H1 (cell line): ENCODE measurements around the gene ERVV-1. TPM values are rescaled to one million over a fixed set of nuclear protein-coding genes. Genes with fewer than 3 reads are reported as not detected.

Experiments
- ATF2 ChIP-seq: IDR thresholded peaks from 2 replicates; pipeline ENCODE4 v1.6.1; 2012; ENCODE audit warnings: low read length, inconsistent platforms
- ATF3 ChIP-seq: IDR thresholded peaks from 2 replicates; pipeline ENCODE4 v1.6.1; 2011; ENCODE audit warnings: low read depth, mild to moderate bottlenecking, low read length; ENCODE audit not compliant: insufficient read depth
- BCL11A ChIP-seq, 2 experiments: IDR thresholded peaks; one replicate each; pipeline ENCODE4 v1.6.1; 2011; ENCODE audit warnings: low read depth in 2 of 2, low read length in 2 of 2, mild to moderate bottlenecking in 2 of 2
- CBX5 ChIP-seq: fragments of 300-800, 300-1000 bp; sonication (generic); IDR thresholded peaks from 2 replicates; pipeline ENCODE4 v1.7.1; 2016; ENCODE audit warnings: antibody characterized with exemption, low read length, low read depth
- CBX8 ChIP-seq: fragments of 300-800, 300-1000 bp; sonication (generic); IDR thresholded peaks from 2 replicates; pipeline ENCODE4 v1.7.1; 2016; ENCODE audit warnings: low read depth, low read length, borderline replicate concordance
- CEBPB ChIP-seq: IDR thresholded peaks from 2 replicates; pipeline ENCODE4 v1.6.1; 2012; ENCODE audit warnings: low read depth, low read length
- CHD1 ChIP-seq: IDR thresholded peaks from 2 replicates; pipeline ENCODE4 v1.6.1; 2012; ENCODE audit warnings: low read depth, low read length, improper control_type of control experiment
- CTBP2 ChIP-seq: IDR thresholded peaks from 2 replicates; pipeline ENCODE4 v1.7.0; 2011; ENCODE audit warnings: borderline replicate concordance, mild to moderate bottlenecking, moderate library complexity, mixed read lengths, low read length; ENCODE audit not compliant: insufficient read depth, insufficient read length
- EGR1 ChIP-seq: IDR thresholded peaks from 2 replicates; pipeline ENCODE4 v1.6.1; 2011; ENCODE audit warnings: low read depth, low read length, borderline replicate concordance
- JUN ChIP-seq: IDR thresholded peaks from 2 replicates; pipeline ENCODE4 v1.6.1; 2011; ENCODE audit warnings: low read depth, mild to moderate bottlenecking, improper control_type of control experiment, low read length
- KDM1A ChIP-seq: fragments of 200-600, 300-600 bp; sonication (generic); IDR thresholded peaks from 2 replicates; pipeline ENCODE4 v1.7.1; 2016; ENCODE audit warnings: mild to moderate bottlenecking, low read length, borderline replicate concordance
- MAX ChIP-seq: IDR thresholded peaks from 2 replicates; pipeline ENCODE4 v1.6.1; 2012; ENCODE audit warnings: inconsistent platforms
- NRF1 ChIP-seq: IDR thresholded peaks from 2 replicates; pipeline ENCODE4 v1.6.1; 2011; ENCODE audit warnings: mild to moderate bottlenecking, low read depth, low read length, improper control_type of control experiment
- POLR2AphosphoS5 ChIP-seq: IDR thresholded peaks from 2 replicates; pipeline ENCODE4 v1.6.1; 2011; ENCODE audit warnings: low read depth, low read length
- SIN3A ChIP-seq, 2 experiments: IDR thresholded peaks in 1 of 2; conservative IDR thresholded peaks in 1 of 2; 2 replicates each; pipeline ENCODE4 v1.6.1; 2011 to 2012; ENCODE audit warnings: low read length in 2 of 2, improper control_type of control experiment in 1 of 2, low read depth in 1 of 2, mild to moderate bottlenecking in 1 of 2
- SIRT6 ChIP-seq: IDR thresholded peaks from one replicate; pipeline ENCODE4 v1.7.1; 2012; ENCODE audit warnings: low read length, inconsistent platforms
- SUZ12 ChIP-seq: fragments of 200-600 bp; sonication (generic); IDR thresholded peaks from 2 replicates; pipeline ENCODE4 v1.6.1; 2012; ENCODE audit warnings: mild to moderate bottlenecking, inconsistent platforms, low read length, moderate library complexity, mixed read lengths
- TAF7 ChIP-seq: optimal IDR thresholded peaks from 2 replicates; pipeline ENCODE3; 2011; ENCODE audit warnings: low read depth, mild to moderate bottlenecking, inconsistent platforms, low read length, moderate library complexity, borderline replicate concordance
- TCF12 ChIP-seq: IDR thresholded peaks from 2 replicates; pipeline ENCODE4 v1.6.1; 2011; ENCODE audit warnings: low read depth, mild to moderate bottlenecking, low read length
- TEAD4 ChIP-seq: IDR thresholded peaks from 2 replicates; pipeline ENCODE4 v1.6.1; 2012; ENCODE audit warnings: low read depth, low read length, inconsistent platforms, mixed read lengths
- USF2 ChIP-seq: IDR thresholded peaks from 2 replicates; pipeline ENCODE4 v1.6.1; 2011; ENCODE audit warnings: low read length, improper control_type of control experiment
- polyA plus RNA-seq, 7 experiments: library from polyadenylated mRNA; depleted of rRNA in 3 of 7; stranded (reverse) in 5 of 7; unstranded in 2 of 7; fragments of >200 nt in 5 of 7; fragments of 200-250 nt in 2 of 7; gene quantifications; 1 replicate in 5 of 7; 2 replicates in 1 of 7; 4 replicates in 1 of 7; pipeline versions ENCODE4 v1.2.1 to v1.2.3, GENCODE V29; 2011 to 2013; ENCODE audit warnings: missing spikeins in 2 of 7, mixed read lengths in 2 of 7
- total RNA-seq: library from RNA; stranded (reverse); fragmentation: NEBNext Ultra II Directional; extraction: Animal tissue kit (Norgen Biotek cat#: 25700); gene quantifications from 2 replicates; pipeline ENCODE4 v1.2.1, GENCODE V29; 2021

Gene ERVV-1
- total and polyA plus RNA-seq, 2 of the 8 experiments (the other 6 are each of a cell fraction or from before 2014, with no cell fraction given) = not detected

GRCh38 chr19:53057904-53058580 lies 44.3 kb downstream of the ERVV-1 start (continued):
- TF ChIP-seq CTBP2 (no peak), CBX8 (no peak), SIN3A (conservative IDR thresholded peaks at IDR 0.05 in 1 of 2, IDR thresholded peaks at IDR 0.05 in 1 of 2; ENCODE audit: low read depth in 1 of 2, low read length in 2 of 2) (0 out of 4 replicates have a peak, but pooled peaks of 1 of the 2 experiments have one; percentile 55), USF2 (no peak), JUN (no peak), SIRT6 (no peak), SUZ12 (no peak; the same call in 1 of the 2 replicates), ATF3 (no peak), EGR1 (no peak), TAF7 (no peak), POLR2AphosphoS5 (no peak), TCF12 (no peak), BCL11A (IDR thresholded peaks at IDR 0.05; ENCODE audit: low read depth in 2 of 2, low read length in 2 of 2) (no peak), TEAD4 (no peak), CHD1 (no peak), ATF2 (no peak), MAX (peak; percentile 96), CBX5 (no peak), NRF1 (no peak), CEBPB (no peak), KDM1A (no peak)
